ENCODE measurements around the gene BGLAP.
A peak's percentile ranks its signal among the peaks of the same experiment; 100 is the strongest.

Gene BGLAP

GRCh38 chr1:156270314-156270713 is 28.3 kb downstream of the BGLAP start:
- H3K36me3 ChIP-seq (ENCODE audit: control insufficient read depth, insufficient read depth, low read length), result peaks cover 41% of the 10 kb centered on the region
- no peak for TF ChIP-seq CTCF (IDR thresholded peaks at IDR 0.05; ENCODE audit: insufficient read depth, low read length, poor library complexity, severe bottlenecking)

GRCh38 chr1:156276532-156276931 is 34.5 kb downstream of the BGLAP start:
- Histone ChIP-seq H3K36me3 (ENCODE audit: control insufficient read depth, insufficient read depth, low read length) (peaks cover 30% of the 10 kb centered on the region), H3K4me3 (replicated peaks; ENCODE audit: low read depth, low read length) (no peak overlapping the region), H3K27me3 (replicated peaks; ENCODE audit: control insufficient read depth, insufficient read depth, low read length) (no peaks in the 10 kb centered on the region)
- no peak for TF ChIP-seq CTCF (IDR thresholded peaks at IDR 0.05; ENCODE audit: insufficient read depth, low read length, poor library complexity, severe bottlenecking)
- DNase-seq (ENCODE audit: extremely low read depth, insufficient read length), result no peak

More at GRCh38 chr1:156270314-156270713, 28.3 kb downstream of the BGLAP start:
- H3K4me3 ChIP-seq (replicated peaks; ENCODE audit: low read depth, low read length), result no peak overlapping the region
- no peaks in the 10 kb centered on the region for H3K27me3 ChIP-seq (replicated peaks; ENCODE audit: control insufficient read depth, insufficient read depth, low read length)
- DNase-seq (ENCODE audit: extremely low read depth, insufficient read length), result no peak

GRCh38 chr1:156276966-156277381 is 35.0 kb downstream of the BGLAP start:
- Histone ChIP-seq H3K36me3 (ENCODE audit: control insufficient read depth, insufficient read depth, low read length) (peaks cover 29% of the 10 kb centered on the region), H3K4me3 (replicated peaks; ENCODE audit: low read depth, low read length) (no peak overlapping the region)

DNA sequence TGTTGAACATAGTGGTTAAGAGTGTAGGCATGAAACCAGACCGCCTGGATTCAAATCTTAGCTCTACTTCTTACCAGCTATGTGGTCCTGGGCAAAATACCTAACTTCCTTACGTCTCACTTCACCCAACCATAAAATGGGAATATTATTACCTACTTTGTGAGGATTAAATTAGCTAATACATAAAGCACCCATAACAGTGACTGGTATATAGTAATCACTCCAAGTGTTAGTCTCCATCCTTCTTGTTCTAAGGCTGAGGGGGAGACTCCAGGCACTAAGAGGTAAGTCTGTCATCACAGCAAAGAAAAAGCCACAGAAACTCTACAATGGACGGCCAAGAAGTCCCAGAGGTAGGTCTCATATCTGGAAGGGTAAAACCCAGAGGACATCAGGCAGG is 37.9 kb downstream of the BGLAP start:
- no peak for DNase-seq (ENCODE audit: extremely low read depth, insufficient read length)
- TF ChIP-seq CTCF (IDR thresholded peaks at IDR 0.05; ENCODE audit: insufficient read depth, low read length, poor library complexity, severe bottlenecking), result no peak
- H3K4me3 ChIP-seq (replicated peaks; ENCODE audit: low read depth, low read length), result no peak overlapping the region
- H3K27me3 ChIP-seq (replicated peaks; ENCODE audit: control insufficient read depth, insufficient read depth, low read length), result no peaks in the 10 kb centered on the region
- peaks cover 16% of the 10 kb centered on the region for H3K36me3 ChIP-seq (ENCODE audit: control insufficient read depth, insufficient read depth, low read length)

More at GRCh38 chr1:156276966-156277381, 35.0 kb downstream of the BGLAP start:
- no peaks in the 10 kb centered on the region for H3K27me3 ChIP-seq (replicated peaks; ENCODE audit: control insufficient read depth, insufficient read depth, low read length)
- DNase-seq (ENCODE audit: extremely low read depth, insufficient read length), result no peak
- TF ChIP-seq CTCF (IDR thresholded peaks at IDR 0.05; ENCODE audit: insufficient read depth, low read length, poor library complexity, severe bottlenecking), result no peak

- Histone ChIP-seq H3K36me3 (ENCODE audit: control insufficient read depth, insufficient read depth, low read length) (peaks cover 22% of the 10 kb centered on the region), H3K27me3 (replicated peaks; ENCODE audit: control insufficient read depth, insufficient read depth, low read length) (no peaks in the 10 kb centered on the region), H3K4me3 (replicated peaks; ENCODE audit: low read depth, low read length) (peak overlapping the region; percentile 82)
- peak; percentile 56 for DNase-seq (ENCODE audit: extremely low read depth, insufficient read length)
- peak; percentile 35 for TF ChIP-seq CTCF (IDR thresholded peaks at IDR 0.05; ENCODE audit: insufficient read depth, low read length, poor library complexity, severe bottlenecking)
Observed at GRCh38 chr1:156281281-156281680, 39.3 kb downstream of the BGLAP start.

Data from GM06990 (cell line).